HAP-1 (cell line): ENCODE measurements around the gene RABAC1.

Experiments
- DNase-seq, 2 experiments: peaks; one replicate each; pipeline ENCODE4 v3.0.0-alpha.2; 2016 to 2020; ENCODE audit warnings: low spot score in 2 of 2
- H3K27me3 ChIP-seq: fragments of 250-450 bp; sonication (Bioruptor Pico); 2 replicates; pipeline ENCODE4 v1.5.1; 2020; ENCODE audit warnings: low read depth, mild to moderate bottlenecking, moderate library complexity
- H3K36me3 ChIP-seq: fragments of 250-450 bp; sonication (Bioruptor Pico); replicated peaks from 2 replicates; pipeline ENCODE4 v1.5.1; 2020; ENCODE audit warnings: mild to moderate bottlenecking
- H3K4me1 ChIP-seq: fragments of 250-450 bp; sonication (Bioruptor Pico); 2 replicates; pipeline ENCODE4 v1.5.1; 2020; ENCODE audit warnings: mild to moderate bottlenecking
- H3K4me3 ChIP-seq: fragments of 250-450 bp; sonication (Bioruptor Pico); 2 replicates; pipeline ENCODE4 v1.5.1; 2020; ENCODE audit warnings: mild to moderate bottlenecking, moderate library complexity
- H3K9me3 ChIP-seq: fragments of 250-450 bp; sonication (Bioruptor Pico); 2 replicates; pipeline ENCODE4 v1.5.1; 2020; ENCODE audit warnings: mild to moderate bottlenecking, moderate library complexity
- in situ Hi-C: fragments of 300-500 bp; cut with MboI; formaldehyde crosslinking; loops from 3 replicates; pipeline ENCODE4 v1.14.3; 2020; ENCODE audit warnings: low sequenced_read_pairs, inconsistent platforms, mixed read lengths

Gene RABAC1

DNA sequence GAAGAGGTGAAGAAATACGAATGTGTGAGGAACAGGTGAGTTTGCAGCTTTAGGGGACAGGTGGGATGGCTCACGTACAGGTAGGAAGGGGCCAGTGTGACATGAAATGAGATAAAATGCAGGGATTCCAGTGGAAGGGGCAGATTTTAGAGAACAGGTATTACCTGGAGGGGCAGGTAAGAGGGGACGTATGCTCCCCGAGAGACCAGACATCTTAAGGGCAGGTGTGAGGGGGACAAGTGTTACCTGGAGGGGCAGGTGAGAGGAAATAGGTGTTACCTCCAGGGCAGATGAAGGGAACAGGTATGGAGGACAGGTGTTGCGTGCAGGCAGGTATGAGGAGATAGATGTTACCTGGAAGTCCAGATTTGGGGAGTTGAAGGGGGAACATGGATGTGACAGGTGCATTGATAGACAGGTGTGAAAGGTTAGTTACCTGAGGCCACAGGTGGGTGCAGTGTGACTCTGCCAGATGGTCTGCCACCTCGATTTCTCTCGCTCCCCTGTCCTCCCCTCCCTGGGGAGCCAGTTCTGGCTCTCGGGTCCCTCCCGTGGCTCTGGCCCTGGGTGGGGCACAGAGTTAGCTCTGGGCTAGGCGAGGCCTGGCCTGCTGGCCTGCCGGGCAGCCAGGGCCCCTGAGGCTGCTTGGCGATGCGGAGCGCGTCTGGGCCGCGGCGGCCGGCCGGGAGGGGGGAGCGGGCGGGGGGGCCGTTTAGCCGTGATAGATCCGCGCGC lies 32.9 kb downstream of the RABAC1 start:
- Histone ChIP-seq H3K9me3 (no peaks in the 10 kb centered on the region), H3K4me1 (no peaks in the 10 kb centered on the region), H3K36me3 (no peaks in the 10 kb centered on the region), H3K4me3 (no peak overlapping the region), H3K27me3 (peaks cover 13% of the 10 kb centered on the region; the same call in 1 of the 2 replicates)
- in situ Hi-C loops = no loop called here
- no peak for DNase-seq

DNA sequence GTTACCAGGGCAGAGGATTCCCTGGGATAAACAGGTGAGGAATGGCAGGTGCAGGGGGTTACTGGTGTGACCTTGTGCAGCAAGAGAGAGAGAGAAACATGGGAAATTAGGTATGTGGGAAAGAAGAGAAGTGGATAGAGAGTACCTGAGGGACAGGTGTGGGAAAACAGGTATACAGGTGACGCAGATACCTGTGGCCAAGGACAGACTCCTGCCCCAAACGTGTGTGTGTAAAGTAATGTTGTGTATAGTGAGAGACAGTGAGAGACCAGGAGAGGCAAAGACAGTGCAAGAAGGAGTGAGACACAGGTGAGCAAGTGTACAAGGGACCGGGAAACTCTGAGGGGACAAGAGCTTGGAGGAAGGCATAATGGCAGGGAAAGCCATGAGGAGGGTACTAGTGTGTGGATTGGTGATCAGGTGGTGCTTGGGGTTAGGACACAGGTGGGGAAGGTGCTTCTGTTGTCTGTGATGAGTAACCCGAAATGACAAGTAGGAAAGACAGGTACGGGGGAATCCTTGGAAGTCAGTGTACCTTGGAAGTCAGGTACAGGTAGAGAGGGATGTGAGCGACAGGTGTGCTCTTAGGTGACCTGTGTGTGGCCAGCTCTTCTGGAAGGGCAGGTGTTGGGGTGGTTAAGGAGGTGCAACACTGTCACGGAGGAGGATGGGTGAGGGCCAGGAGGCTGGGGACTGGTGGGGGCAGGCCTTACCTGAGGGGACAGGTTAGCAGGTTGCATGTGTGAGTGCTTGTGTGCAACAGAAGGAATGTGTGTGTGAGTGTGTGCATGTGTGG lies 33.7 kb downstream of the RABAC1 start:
- peaks cover 13% of the 10 kb centered on the region; the same call in 1 of the 2 replicates for H3K27me3 ChIP-seq
- no peaks in the 10 kb centered on the region for H3K36me3 ChIP-seq
- no peaks in the 10 kb centered on the region for H3K9me3 ChIP-seq
- no peaks in the 10 kb centered on the region for H3K4me1 ChIP-seq
- in situ Hi-C loops = no loop called here
- DNase-seq = no peak
- H3K4me3 ChIP-seq = no peak overlapping the region

DNA sequence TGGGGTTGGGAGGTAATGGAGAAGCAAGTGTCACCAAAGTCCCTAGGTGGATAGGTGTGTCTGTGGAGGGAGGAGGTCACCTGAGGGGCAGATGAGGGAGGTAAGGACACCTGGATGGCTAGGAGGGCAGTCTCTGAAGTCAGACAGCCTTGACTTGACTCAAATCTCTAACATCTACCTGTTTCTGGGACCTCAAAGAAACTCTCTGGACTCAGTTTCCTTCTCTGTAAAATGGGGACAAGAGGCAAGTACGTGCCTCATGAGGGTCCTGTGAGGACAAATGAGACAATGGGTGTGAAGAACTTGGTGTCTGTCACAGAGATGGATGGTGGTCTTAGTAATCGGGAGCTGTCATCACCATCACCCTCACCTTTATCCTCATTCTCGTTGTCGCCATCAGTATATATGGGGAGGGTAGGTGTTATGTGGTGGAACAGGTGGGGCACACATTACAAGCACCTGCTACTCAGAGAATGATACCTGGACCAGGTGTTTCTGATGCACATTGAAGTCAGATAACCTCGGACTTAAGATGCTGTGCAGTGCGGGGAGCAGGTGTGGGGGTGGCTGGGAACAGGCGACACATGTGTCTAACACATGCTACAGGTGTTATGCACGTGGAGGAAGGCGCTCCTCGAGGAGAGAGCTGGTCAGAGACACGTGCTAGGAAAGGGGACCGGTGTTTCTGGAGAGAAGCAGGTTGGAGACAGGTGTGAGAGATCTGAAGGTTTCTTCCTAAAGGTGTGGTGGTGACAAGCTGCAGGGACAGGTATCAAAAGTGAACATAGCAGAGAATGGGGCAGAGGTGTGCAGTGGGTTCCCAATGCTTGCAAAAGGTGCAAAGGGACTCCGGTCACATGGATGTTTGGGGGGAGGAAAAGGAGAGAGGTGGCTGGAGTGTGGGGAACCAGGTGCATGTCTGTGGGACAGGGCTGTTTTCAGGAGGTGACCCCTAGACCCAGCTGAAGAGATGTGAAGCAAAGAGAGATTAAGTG lies 34.7 kb downstream of the RABAC1 start:
- peaks cover 9% of the 10 kb centered on the region; the same call in 1 of the 2 replicates for H3K27me3 ChIP-seq
- in situ Hi-C loops = no loop called here

DNA sequence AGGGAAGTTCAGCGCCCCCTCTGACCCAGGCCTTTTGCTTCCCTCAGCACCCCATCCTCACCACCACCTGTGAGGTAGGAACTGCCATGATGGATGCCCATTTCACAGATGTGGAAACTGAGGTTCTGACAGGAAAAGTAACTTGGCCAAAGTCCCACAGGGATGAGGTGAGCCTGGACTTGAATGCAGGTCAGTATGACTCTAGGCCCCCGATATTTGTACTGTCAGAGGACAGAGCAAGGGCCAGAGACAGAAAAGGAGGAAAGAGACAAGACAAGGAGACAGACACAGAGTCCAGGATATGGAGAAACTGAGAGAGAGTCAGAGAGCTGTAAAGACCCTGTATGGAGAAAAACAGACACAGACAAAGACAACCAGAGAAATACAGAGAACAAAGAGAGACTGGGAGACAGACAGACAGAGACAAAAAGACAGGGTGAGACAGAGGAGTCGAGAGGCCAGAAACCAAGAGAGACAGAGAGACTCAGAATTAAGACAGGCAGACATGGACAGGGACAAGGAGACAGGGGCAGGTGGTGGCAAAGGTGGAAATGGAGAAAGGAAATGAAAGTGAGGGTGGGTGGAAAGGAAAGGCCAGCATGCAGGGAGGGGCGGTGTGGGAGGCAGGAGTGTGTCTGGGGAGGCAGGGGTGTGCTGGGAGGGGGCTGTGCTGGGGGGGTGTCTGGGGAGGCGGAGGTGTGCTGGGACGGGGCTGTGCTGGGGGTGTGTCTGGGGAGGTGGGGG lies 35.9 kb downstream of the RABAC1 start:
- no peaks in the 10 kb centered on the region for H3K4me1 ChIP-seq
- 0 out of 2 replicates have a peak, but pooled peaks cover 3% of the 10 kb centered on the region for H3K27me3 ChIP-seq
- no peaks in the 10 kb centered on the region for H3K9me3 ChIP-seq
- in situ Hi-C loops = no loop called here
- no peak for DNase-seq
- no peak overlapping the region for H3K4me3 ChIP-seq
- H3K36me3 ChIP-seq = no peaks in the 10 kb centered on the region

More for the DNA sequence above, 34.7 kb downstream of the RABAC1 start:
- no peak overlapping the region for H3K4me3 ChIP-seq
- H3K9me3 ChIP-seq = no peaks in the 10 kb centered on the region
- H3K36me3 ChIP-seq = no peaks in the 10 kb centered on the region
- DNase-seq = no peak
- no peaks in the 10 kb centered on the region for H3K4me1 ChIP-seq

DNA sequence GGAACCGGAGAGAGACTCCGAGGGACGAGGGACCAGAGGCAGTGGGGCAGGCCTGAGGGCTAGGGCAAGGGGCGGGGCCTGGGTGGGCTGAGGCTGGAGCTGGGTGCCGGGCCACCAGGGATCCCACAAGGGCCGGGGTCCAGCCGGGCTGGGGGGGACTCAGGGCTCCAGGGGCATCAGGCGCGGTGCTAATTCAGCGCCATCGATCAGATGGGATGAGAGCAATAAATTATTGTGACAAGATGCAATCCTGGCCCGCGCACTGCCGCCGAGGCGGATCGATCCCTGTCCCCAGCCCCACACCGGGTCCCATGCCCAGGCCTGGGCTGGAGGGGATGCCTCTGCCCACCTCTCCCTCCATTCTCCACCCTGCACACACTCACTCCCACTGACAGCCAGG lies 36.5 kb downstream of the RABAC1 start:
- no peak for DNase-seq
- H3K4me3 ChIP-seq = no peak overlapping the region
- in situ Hi-C loops = no loop called here
- no peaks in the 10 kb centered on the region for H3K36me3 ChIP-seq
- no peaks in the 10 kb centered on the region for H3K4me1 ChIP-seq
- no peaks in the 10 kb centered on the region for H3K9me3 ChIP-seq
- H3K27me3 ChIP-seq = 0 out of 2 replicates have a peak, but pooled peaks cover 3% of the 10 kb centered on the region

DNA sequence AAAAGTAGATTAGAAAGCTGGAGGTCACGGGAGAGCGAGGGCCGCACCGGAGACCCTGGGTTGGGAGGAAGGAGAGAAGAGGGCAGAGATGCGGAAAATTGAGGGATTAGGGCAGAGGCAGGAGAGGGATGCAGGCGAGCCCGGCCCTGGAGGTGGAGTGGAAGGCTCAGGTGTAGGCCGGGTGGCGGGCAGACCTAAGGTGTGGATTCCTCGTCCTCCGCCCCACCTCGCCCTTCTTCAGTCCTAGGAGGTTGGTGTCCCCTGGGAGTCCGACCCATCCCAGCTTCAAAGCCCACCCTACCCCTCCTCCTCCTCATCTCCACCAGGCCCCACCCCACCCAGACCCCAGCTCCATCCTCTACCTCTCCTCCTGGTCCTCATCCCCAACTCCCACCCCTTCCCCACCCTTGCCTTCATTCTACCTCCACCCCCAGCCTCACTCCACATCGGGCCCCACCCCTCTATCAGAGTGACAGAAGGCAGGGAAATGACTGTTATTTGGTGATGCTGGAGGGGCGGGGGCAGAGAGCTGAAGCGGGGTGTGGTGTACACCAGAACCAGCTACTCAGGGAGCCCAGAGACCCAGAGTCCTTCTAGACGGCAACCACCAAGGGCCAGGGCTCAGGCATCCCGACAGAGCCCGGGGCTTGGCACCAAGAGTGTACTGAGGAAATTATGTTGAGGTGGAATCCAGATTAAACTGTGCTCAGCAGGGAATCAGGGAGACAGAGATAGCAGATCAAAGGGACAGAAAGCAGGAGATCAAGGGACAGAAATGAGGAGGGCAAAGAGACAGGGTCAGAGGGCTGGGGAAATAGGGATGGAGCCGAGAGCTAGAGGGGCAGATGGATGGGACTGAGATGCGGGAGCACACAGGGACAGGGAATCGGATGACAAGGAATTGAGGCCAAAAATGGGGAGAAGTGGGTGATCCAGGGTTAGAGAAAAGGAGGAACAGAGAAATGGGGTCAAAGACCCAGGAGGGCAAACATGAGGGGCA lies 37.2 kb downstream of the RABAC1 start:
- in situ Hi-C loops = no loop called here
- Histone ChIP-seq H3K4me3 (no peak overlapping the region), H3K27me3 (peaks cover 6% of the 10 kb centered on the region)

DNA sequence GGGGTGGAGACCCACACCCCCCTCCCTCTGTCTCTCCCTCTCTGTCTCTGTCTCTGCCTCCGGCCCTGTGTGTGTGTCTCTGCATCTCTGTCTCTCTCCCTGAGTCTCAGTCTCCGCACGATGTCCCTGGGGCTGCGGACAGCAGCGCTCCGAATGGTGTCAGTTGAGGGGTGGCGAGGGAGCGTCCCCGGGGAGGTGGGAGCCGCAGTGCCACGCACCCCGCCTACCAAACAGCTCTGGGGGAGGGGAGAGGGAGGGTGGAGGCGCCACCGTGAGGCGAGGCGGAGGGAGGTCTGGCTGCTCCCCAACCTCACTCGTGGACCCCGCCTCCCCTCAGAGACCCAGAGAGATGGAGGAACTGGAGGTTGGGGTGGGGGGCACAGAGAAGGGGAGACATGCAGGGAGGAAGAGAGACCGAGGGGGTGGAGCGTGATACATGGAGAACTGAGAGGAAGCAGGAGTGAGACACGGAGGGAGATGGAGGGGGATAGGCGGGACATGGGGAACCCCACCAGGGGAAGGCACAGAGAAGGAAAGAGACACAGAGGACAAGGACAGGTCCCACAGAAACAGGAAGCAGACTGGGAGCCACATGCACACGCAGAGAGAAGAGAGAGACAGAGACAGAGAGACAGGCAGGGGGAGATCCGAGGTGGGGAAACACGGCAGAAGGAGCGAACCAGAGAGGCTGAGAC lies 38.1 kb downstream of the RABAC1 start:
- Histone ChIP-seq H3K9me3 (no peaks in the 10 kb centered on the region), H3K4me3 (no peak overlapping the region), H3K4me1 (no peaks in the 10 kb centered on the region), H3K27me3 (peaks cover 14% of the 10 kb centered on the region), H3K36me3 (no peaks in the 10 kb centered on the region)
- no peak for DNase-seq
- in situ Hi-C loops = no loop called here

More for the DNA sequence above, 37.2 kb downstream of the RABAC1 start:
- no peak for DNase-seq
- no peaks in the 10 kb centered on the region for H3K36me3 ChIP-seq
- H3K9me3 ChIP-seq = no peaks in the 10 kb centered on the region
- H3K4me1 ChIP-seq = no peaks in the 10 kb centered on the region

DNA sequence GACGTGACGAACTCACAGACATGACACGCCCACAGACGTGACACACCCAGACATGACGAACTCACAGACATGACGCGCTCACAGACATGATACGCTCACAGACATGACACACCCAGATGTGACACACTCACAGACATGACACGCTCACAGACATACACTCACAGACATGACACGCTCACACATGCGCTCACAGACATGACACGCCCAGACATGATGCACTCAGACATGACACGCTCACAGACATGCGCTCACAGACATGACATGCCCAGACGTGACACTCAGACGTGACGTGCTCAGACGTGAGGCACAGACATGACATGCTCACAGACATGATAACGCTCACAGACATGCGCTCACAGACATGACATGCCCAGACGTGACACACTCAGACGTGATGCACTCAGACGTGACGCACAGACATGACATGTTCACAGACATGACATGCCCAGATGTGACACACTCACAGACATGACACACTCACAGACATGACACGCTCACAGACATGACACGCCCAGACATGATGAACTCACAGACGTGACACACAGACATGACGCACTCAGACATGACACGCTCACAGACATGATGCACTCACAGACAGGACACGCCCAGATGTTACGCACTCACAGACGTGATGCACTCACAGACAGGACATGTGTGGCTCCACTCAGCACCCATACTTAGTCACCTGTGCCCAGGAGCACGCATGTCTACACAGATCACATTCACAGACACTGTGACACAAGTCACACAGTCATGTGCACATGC lies 39.0 kb downstream of the RABAC1 start:
- no peak for DNase-seq
- in situ Hi-C loops = no loop called here

DNA sequence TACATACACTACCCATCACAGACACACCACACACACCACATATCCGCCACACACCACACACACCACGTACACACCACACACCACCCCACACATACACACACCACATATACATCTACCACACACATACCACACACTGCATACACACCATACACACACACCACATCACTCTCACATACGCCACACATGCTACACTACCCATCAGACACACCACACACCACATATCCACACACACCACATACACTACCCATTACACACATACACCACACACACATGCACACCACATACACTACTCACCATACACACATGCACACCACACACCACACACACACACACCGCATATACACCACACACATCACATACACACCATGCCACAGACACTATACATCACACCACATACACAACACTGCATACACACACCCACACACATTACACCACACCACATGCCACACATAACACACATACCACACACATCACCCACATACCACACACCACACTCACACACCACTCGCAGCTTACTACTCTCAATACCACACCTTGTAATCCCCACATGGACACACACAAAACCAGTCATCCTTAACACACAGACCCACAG lies 40.4 kb downstream of the RABAC1 start:
- in situ Hi-C loops = no loop called here
- DNase-seq = no peak
- H3K36me3 ChIP-seq = no peaks in the 10 kb centered on the region
- peaks cover 31% of the 10 kb centered on the region for H3K27me3 ChIP-seq
- H3K4me3 ChIP-seq = no peak overlapping the region
- no peaks in the 10 kb centered on the region for H3K9me3 ChIP-seq
- H3K4me1 ChIP-seq = no peaks in the 10 kb centered on the region

More for the DNA sequence above, 39.0 kb downstream of the RABAC1 start:
- H3K9me3 ChIP-seq = no peaks in the 10 kb centered on the region
- peaks cover 23% of the 10 kb centered on the region for H3K27me3 ChIP-seq
- no peak overlapping the region for H3K4me3 ChIP-seq
- H3K4me1 ChIP-seq = no peaks in the 10 kb centered on the region
- no peaks in the 10 kb centered on the region for H3K36me3 ChIP-seq

DNA sequence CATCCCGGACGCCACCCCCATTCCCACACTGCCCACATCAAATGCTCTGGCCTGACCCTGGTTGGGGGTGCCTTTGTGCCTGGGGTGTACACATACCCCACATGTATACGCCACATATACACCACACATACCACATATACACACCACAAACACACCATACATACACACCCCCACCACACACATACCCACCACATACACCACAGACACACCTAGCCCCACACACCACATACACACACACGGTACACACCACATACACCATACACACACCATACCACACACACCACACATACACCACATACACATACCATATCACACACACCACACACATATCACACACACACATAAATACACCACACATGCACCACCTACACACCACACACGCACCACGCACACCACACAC lies 41.0 kb downstream of the RABAC1 start:
- no peak for DNase-seq
- no peak overlapping the region for H3K4me3 ChIP-seq
- in situ Hi-C loops = no loop called here
- H3K27me3 ChIP-seq = peaks cover 36% of the 10 kb centered on the region
- H3K9me3 ChIP-seq = no peaks in the 10 kb centered on the region
- no peaks in the 10 kb centered on the region for H3K36me3 ChIP-seq
- no peaks in the 10 kb centered on the region for H3K4me1 ChIP-seq

DNA sequence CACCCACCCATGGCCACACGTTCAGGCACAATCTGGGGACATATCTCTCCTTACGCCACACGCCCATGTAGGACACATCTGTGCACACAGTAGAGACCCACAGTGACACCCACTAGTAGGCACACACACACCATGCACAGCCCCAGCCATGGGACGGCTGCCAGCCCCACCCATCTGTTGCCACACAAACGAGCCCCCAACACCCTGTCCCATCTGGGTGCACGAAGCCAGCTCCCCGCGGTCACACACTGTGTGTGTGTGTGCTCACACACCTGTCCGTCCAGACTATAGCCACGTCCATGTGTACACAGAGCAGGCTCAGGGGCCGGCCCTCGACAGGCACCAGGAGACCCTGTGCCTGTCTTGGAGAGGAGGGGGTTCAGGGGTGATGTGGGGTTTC lies 41.4 kb downstream of the RABAC1 start:
- Histone ChIP-seq H3K4me3 (no peak overlapping the region), H3K4me1 (no peaks in the 10 kb centered on the region), H3K9me3 (no peaks in the 10 kb centered on the region), H3K36me3 (no peaks in the 10 kb centered on the region), H3K27me3 (peaks cover 40% of the 10 kb centered on the region)
- no peak for DNase-seq
- in situ Hi-C loops = no loop called here
